T follicular helper cell (primary cell): Measurements from ENCODE around the gene DRD2.
"Not testable (repeated sequence)": the region's sequence is repeated elsewhere in the genome, so short reads cannot be mapped to it uniquely, and the experiment has no call there.

Experiments used
- DNase-seq: peaks from one replicate; pipeline ENCODE4 v3.0.0-alpha.2; 2020; ENCODE audit warnings: low read depth
- total RNA-seq, 2 experiments: gene quantifications; one replicate each; lab custom pipeline; 2026; lab: John Stamatoyannopoulos, UW

The DRD2 gene
- 0 reads per million in 2 experiments for total RNA-seq

DNA sequence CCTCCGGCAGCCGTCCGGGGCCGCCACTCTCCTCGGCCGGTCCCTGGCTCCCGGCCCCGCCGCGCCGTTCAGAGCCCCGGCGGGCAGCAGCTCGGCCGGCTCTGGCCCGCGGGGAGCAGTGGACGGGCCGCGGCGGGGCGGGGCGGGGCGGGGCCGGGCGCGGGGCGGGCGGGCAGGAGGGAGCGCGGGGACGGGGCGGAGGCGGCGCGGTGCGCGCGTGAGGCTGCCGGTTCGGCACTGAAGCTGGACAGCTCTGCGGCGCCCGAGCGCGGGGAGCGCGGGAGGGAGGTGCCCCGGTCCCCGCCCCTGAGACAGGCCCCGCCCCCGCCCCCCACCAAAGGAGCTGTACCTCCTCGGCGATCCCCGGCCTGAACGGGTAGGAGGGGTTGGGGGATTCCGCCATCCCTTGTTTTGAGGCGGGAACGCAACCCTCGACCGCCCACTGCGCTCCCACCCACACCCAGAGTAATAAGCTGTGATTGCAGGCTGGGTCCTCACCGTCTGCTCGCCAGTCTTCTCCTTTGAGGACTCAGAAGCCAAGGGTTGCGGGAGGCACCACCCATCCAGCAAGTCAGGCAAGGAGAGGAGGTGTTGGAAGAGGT lies at the start of gene DRD2:
Gene DRD2, minus strand, starts transcription at position 239 of the 602 bp plus-strand sequence. CDS start 50,747 bp downstream, outside the sequence.
- no peak for DNase-seq

DNA sequence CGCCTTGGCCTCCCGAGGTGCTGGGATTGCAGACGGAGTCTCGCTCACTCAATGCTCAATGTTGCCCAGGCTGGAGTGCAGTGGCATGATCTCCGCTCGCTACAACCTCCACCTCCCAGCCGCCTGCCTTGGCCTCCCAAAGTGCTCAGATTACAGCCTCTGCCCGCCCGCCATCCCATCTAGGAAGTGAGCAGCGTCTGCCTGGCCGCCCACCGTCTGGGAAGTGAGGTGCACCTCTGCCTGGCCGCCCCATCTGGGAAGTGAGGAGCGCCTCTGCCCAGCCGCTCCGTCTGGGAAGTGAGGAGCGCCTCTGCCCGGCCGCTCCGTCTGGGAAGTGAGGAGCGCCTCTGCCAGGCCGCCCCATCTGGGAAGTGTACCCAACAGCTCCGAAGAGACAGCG lies 48.7 kb upstream of the DRD2 start:
- not testable (repeated sequence) for DNase-seq

DNA sequence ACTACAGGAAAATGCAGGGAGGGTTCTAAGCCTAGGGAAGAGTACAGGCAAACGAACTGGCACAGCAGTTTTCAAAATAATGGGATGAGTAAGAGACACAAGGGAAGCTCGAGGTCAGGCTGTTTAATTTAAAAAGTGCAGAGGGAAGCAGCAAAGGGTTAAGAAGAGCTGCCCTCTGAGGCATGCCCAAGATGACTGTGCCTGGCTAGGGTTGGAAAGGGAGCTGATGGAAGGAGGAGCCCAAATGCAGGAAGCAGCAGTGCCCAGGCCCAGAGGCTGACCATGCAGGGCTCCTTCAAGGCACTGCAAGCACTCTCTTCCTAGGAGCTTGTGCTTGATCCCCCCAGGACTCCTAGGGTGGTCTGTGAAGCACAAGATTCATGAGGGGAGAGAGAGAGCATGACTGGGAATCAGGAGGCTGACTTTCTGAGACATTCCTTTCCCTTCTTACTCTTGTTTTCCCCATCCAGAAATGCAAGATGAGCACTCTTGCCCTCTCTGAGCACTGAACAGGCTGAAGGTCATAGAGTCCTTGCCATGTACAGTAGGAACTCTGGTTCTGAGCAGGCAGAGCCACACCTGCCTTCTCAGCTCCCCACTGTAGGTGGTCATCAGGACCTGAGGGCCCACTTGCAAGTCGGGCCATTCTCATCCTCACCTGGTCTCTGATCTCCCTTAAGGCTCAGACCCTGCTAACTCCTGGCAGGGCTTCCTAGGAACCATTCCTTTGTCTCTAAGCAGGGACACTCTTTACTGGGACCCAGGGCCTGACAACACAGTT lies 46.7 kb upstream of the DRD2 start:
- DNase-seq: no peak

DNA sequence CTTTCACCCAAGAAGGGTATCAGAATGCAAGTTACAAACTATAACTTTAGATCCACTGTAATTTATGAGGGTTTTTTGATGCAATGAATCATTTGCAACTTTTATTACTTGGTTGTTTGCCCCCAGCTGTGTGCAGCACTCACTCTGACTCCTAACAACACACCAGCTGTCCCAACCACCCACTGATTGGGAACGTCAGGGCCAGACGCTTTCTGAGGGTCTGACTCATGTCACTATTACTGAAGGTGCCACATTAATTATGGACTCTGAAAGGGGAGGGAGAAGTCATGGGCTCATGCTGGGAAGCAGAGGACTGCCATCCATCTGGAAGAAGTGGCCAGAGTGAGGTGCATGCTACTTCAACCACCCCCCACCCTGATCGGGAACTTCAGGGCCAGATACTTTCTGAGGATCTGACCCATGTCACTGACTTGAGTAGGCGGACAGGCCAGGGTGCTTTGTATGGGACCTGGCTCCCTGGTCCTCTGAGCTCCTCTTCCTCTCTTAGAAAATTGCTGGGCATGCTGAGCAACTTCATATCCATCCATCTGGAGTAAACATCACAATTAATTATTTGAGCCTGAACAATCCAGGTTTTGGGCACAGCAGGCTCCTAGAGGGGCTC lies 44.9 kb upstream of the DRD2 start:
- no peak for DNase-seq

DNA sequence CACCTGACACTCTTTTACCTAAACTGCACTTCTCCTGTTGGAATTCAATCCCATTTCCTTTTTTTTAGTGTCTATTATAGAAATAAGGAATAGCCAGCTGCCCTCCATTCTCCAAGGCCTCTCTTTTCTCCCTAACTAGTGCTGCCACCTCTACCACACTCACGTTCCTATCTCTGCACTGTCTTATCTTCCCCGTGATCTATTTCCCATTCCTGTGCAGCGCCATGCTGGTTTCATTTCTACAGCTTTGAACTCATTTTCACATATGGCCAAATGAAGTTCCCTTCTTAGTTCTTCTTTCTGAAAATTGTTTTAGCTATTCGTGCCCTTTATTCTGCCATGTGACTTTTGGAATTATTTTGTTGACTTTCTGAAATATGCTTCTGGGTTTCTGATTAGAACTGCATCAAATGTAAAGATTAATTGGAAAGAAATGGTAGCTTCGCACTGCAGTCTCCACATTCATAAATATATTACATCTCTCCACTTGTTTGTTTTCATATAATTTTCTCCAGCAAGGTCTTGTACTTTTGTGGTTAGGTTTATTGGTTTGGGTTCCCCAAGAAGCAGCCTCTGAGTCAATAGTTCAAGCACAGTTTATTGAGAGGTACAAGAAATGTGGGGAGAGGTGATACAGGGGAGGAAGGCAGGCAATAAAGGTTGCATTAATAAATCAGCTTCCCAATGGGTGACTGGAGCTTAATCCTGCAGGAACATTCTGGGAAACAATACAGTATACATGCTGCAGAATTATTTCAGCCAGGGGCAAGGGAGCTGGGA lies 43.7 kb upstream of the DRD2 start:
- no peak for DNase-seq

DNA sequence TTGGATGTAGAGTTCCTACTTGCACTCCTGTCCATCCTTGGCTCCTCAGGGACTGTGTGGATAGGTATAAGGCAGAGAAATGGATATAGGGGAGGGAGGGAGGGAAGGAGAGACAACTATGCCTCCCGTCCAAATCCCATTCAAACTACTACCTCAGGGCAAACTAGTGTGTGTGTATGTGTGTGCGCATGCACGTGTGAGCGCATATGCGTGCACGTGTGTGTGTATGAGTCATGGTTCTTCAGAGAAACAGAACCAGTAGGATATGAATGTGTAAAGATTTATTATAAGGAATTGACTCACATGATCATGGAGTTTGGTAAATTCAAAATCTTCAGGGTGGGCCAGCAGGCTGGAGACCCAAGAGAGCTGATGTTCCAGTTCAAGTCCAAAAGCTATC lies 42.2 kb upstream of the DRD2 start:
- no peak for DNase-seq

DNA sequence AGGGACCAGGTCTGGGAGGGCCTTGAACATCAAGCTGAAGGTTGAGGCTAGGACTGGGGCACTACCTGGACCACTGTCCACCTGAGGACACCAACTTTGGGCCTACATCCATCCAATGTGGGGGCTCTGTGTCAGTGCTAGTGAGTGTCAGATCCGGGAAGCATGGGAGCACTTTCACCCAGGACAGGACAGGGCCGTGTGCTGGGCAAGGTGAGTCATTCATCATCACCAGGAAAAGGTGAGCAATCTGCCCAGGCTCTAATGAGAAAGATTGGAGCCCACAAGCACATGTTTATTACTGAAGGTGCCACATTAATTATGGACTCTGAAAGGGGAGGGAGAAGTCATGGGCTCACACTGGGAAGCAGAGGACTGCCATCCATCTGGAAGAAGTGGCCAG lies 39.7 kb upstream of the DRD2 start:
- DNase-seq: no peak

DNA sequence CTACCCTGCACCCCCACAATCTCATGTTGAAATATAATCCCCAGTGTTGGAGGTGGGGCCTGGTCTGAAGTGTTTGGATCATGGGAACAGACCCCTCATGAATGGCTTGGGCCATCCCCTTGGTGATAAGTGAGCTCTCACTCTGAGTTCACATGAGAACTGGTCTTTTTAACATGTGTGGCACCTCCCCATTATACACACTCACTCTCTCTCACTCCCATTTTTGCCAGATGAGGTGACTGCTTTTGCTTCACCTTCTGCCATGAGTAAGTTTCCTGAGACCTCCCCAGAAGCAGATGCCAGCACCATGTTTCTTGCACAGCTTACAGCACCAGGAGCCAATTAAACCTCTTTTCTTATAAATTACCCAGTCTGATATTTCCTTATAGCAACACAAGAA lies 32.1 kb upstream of the DRD2 start:
- no peak for DNase-seq

DNA sequence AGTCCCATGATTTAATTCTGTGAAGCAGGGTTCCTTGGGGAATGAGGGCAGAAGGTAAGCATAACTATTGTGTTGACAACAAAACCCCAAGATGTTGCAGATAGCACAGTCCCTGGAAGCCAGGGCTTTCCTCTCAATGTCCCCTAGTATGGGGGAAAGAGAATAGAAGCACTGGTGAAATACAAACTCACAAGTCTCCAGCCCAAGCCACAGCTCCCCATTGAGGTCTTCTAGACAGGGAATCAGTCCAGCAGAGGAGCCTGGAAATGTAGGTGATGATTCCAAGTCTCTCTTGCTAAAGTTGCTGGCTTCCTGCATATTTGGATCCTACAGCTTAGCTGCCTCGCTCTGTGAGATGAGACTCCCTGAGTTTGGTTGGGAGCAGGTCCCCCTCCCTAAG lies 31.7 kb upstream of the DRD2 start:
- no peak for DNase-seq

DNA sequence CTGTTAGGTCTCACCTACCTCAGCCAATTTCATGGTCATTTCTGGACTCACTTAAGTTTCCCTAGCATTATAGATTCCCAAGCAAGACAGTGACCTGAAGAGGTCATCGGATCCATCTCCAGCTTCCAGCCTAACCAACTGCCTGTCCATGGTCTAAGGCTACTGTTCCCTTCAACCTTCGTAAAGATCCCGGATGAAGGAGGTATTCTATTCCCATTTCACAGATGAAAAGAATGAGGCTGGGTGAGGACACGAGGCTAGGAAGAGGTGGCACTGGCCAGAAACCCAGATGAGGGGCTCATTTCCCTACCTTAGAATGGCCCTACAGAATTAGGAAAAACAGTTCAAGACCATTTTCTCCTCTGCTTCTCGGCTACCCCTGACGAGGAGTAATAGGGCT lies 31.3 kb upstream of the DRD2 start:
- DNase-seq: no peak

DNA sequence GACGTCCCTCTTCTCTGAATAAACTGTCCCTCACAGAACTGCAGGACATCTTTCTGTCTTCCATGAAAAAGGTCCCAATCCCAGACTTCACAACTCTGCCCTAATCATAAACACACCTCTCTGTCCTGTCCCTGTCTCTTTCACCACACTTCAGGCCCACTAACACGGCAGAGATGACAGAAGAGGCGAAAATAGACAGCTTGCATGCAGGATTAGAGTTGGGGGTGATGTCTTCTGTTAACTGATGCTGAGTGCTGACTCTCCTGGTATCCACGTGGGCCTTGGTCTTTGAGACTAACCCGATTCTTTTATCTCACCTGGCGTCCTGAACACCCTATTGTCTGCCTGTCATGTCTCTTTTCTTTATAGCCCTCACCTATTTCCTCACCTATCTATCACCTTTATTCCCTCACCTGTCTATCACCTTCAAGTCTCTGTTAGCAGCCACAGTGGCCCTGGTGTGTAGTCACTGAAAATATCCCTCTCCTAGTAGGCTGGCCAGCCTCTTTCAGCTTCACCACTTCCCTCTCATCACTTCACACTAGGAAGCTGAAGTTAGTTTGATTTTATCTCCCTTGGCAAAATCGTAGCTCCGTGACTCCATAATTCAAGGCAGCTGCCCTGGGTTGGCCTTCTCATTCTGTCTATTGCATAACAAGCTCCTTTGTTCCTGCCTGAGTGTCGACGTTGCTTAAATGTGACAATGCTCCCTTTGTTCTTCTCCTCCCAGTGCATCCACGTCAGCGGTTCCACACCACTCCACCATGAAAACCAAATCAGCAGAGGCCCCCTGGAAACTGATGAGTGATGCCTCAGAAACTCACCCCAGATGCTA lies 30.6 kb upstream of the DRD2 start:
- DNase-seq: no peak

DNA sequence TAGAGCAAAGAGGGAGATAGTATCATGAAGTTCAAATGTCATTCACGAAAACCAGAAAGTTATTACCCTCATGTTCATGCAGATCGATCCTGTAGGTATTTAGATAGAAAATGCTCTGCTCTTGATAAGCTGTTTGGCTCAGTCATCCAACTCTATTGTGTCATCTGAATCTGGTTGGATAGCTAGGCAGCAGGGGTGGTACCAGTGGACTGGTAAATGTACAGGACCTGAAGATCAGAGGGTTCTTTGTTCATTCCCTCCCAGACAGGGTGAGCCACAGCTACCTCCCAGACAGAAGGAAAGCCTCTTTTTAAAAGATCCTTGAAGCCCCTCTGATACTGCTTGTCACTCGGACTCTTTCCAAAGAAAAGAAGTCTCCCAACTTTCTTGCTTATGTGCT lies 29.8 kb upstream of the DRD2 start:
- DNase-seq: no peak

DNA sequence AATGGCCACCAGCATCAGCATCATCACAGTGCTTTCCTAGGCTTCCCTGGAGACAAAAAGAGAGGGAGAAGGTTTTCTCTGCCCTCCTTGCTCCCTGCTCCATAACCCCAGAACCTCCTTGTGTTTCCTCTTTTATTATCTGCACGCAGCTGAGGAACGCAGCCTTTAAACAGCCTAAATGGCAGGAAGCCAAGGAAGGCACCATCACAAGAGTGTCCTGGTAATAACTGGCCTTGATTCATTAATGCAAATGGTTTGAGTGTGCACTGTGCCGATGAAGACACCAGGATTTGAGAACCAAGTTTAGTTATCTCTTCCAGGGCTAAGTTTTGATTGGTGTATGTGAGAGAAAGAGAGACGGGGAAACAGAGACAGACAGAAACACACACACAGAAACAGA lies 29.4 kb upstream of the DRD2 start:
- no peak for DNase-seq

DNA sequence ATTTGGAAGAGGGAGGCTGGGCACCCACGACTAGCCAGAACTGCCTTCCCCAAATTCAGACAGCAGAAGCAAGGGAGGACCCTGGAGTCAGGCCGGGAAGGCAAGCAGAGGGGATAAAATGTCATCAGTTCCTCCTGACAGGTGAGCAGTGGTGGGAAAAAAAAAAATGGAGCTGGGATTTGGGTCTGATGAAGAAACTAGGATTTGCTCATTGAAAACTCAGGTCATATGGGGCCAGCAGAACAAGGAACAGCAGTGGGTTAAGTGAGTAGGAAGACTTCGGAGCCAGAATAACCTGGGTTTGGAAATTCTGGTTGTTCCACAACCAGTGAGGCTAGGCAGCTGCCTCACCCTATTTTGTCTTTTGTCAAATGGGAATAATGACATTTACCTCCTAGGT lies 28.9 kb upstream of the DRD2 start:
- DNase-seq: no peak

DNA sequence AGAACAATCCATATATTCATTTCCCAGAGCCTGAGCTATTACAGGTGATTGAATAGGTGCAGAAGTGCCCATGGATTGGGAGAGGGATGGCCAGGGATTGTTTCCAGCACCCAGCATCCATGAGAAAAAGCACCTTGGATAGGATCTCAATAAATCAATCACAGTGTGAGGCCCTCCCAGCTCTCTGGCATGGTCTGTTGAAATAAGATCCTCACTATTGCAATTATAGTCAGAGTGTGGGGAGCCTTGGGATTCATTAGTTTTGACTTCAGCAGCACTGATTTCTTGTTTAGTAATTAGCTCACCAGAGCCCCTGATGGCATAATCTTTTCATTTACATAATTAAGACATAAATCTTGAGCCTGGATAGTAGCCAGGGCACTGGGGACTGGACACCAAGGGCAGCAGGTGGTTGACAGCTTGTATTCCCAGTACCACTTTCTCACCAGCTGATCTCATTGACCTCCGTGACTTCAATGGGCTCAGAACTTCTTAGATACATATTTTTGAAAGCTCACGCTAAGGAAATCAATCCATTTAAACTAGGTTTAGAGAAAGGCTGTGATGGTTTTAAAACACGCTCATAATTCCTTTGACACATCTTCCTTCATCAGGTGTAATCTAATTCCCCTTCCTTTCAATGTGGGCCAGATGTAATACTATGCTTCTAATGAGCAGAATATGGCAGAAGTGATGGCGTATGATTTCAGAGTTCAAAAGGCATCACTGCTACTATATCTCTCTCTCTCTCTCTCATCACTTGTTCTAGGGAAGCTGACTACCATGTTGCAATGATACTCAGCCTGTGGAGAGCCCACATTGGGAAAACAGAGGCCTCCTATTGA lies 22.1 kb upstream of the DRD2 start:
- DNase-seq: no peak

DNA sequence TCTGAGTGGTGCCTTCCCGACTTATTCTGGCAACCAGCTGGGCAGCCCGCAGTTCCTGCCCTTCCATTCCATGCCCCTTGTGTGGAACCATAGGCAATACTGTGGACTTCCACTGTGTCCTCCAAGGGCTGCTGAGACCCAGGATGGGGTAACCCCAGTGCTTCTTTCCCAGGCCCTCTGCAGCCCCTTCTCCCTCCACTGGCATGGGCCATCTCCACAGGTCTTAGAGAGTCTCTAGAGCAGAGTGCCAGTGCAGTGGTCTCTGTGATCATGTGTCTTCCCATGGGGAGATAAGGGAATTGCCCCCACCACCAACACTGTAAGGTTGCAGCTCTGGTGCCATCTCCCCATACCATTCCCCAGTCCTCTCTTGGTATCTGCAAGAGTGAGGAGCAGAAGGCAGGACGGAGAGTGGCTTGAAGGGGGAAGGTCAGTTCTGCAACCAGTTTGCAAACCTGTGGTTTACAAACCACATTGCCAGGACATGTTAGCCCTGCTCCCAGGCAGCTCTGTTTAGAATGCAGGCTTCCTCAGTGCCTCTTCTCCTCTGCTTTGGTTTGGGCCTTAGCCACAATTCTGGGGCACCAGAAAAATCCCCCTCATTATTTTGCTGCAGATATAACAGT lies 20.9 kb upstream of the DRD2 start:
- no peak for DNase-seq

DNA sequence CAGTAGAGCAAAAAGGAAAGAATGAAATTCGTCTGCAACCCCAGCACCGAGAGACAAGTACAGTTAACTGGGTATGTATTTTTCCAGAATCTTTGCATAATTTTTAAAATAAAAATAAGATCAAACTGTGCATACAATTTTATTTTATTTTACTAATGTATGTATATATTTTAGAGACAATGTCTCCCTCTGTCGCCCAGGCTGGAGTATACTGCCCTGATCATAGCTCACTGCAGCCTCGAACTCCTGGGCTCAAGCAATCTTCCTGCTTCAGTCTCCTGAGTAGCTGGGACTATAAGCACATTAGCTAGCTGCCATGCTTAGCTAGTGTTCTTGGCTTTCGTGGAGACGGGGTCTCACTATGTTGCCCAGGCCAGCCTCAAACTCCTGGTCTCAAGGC lies 18.8 kb upstream of the DRD2 start:
- DNase-seq: no peak

DNA sequence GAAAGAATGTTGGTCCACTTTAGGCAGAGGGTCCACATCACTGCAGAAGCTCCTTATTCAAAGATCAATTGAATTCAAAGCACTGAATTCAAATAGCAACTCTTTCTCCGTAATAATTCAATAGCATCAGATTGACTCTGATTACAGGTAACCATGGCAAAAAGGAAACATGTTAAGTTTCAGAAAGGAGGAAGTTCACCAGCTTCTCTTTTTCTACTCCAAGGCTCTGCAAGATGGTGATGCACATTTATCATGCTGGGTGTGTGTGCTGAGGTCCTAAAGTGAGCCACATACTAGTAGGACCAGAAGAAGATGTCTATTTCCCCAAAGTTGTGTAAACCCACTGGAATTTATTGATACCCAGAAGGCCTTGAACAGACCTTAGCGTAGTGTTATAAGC lies 18.0 kb upstream of the DRD2 start:
- DNase-seq: no peak

DNA sequence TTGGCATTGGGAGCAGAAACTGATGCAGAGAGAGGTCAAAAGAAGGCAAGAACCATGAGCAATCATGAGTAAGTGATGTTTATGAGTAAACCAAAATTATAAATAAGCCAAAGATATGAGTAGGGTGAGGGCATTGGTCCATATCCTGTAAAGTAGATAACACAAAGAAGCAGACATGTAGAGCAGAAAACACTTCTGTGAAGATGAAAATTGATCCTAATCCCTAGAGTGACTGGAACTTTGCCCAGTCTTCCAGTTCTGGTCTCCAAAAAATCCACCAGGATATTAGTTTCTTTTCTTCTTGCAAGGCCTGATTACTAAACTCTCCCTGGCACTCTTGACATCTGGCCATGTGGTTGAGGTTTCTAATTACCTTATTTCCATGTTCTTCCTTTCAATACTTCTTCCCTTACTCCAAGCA lies 13.7 kb upstream of the DRD2 start:
- no peak for DNase-seq

DNA sequence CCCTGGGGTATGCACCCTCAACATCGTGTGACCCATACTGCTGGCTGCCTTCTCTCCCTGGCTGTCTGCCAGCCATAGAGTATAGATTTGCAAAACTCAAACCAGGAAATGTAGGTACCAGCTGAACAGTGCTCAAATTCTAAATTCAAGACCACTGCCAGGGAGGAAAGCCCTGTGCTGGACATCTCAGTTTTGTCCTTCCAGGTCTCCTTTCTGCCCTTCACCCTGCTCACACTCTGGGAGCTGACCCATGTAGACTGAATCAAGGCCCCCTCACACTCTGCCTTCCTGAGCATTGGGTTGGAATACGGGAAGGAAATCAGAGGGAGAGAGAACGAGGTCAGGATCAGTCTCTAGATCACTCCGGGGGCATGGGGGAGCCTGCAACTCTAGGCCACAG lies 12.4 kb upstream of the DRD2 start:
- DNase-seq: no peak
